Mesendoderm (in vitro differentiated cells): ENCODE results near the gene DEFB126. TPM values are rescaled to one million over a fixed set of nuclear protein-coding genes. Genes with fewer than 3 reads are reported as not detected.
"Not testable (repeated sequence)": the region's sequence is repeated elsewhere in the genome, so short reads cannot be mapped to it uniquely, and the experiment has no call there.

Experiments
- DNase-seq: peaks from one replicate; pipeline ENCODE4 v3.0.0; 2013
- H2AK5ac ChIP-seq: 2 replicates; pipeline ENCODE4 v1.6.1; 2013; ENCODE audit warnings: low read length, inconsistent platforms
- H2BK120ac ChIP-seq: 2 replicates; pipeline ENCODE4 v1.6.1; 2013; ENCODE audit warnings: low read depth, mild to moderate bottlenecking, low read length, moderate library complexity, mixed read lengths
- H2BK15ac ChIP-seq: replicated peaks from 2 replicates; pipeline ENCODE4 v1.6.1; 2013; ENCODE audit warnings: low read depth, mild to moderate bottlenecking, moderate library complexity
- H2BK5ac ChIP-seq: 2 replicates; pipeline ENCODE4 v1.6.1; 2013; ENCODE audit warnings: low read length, inconsistent platforms
- H3K18ac ChIP-seq: 2 replicates; pipeline ENCODE4 v1.6.1; 2013; ENCODE audit warnings: mild to moderate bottlenecking, low read length, mixed read lengths
- H3K23ac ChIP-seq: one replicate; pipeline ENCODE4 v1.6.1; 2013; ENCODE audit warnings: low read length
- H3K27ac ChIP-seq: 2 replicates; pipeline ENCODE4 v1.5.1; 2013; ENCODE audit warnings: low read depth, mild to moderate bottlenecking, inconsistent platforms, low read length, moderate library complexity
- H3K27me3 ChIP-seq: 2 replicates; pipeline ENCODE4 v1.6.1; 2013; ENCODE audit warnings: low read length, control low read depth, mild to moderate bottlenecking, inconsistent platforms; ENCODE audit not compliant: insufficient read depth, poor library complexity
- H3K36me3 ChIP-seq: 2 replicates; pipeline ENCODE4 v1.6.1; 2013; ENCODE audit warnings: low read length, inconsistent platforms; ENCODE audit not compliant: control insufficient read depth, insufficient read depth
- H3K4ac ChIP-seq: one replicate; pipeline ENCODE4 v1.6.1; 2013; ENCODE audit warnings: low read depth, mild to moderate bottlenecking, low read length, moderate library complexity
- H3K4me1 ChIP-seq: 2 replicates; pipeline ENCODE4 v1.6.1; 2013; ENCODE audit warnings: low read depth, low read length, inconsistent platforms; ENCODE audit not compliant: control insufficient read depth
- H3K4me2 ChIP-seq: 2 replicates; pipeline ENCODE4 v1.6.1; 2013; ENCODE audit warnings: low read length
- H3K4me3 ChIP-seq: 2 replicates; pipeline ENCODE4 v1.5.1; 2013; ENCODE audit warnings: mild to moderate bottlenecking, low read length
- H3K56ac ChIP-seq: one replicate; pipeline ENCODE4 v1.6.1; 2013; ENCODE audit warnings: low read length
- H3K79me1 ChIP-seq: 2 replicates; pipeline ENCODE4 v1.6.1; 2013; ENCODE audit warnings: low read length, inconsistent platforms
- H3K79me2 ChIP-seq: 2 replicates; pipeline ENCODE4 v1.6.1; 2013; ENCODE audit warnings: mild to moderate bottlenecking, low read length; ENCODE audit not compliant: control insufficient read depth, insufficient read depth
- H3K9ac ChIP-seq: 2 replicates; pipeline ENCODE4 v1.6.1; 2013; ENCODE audit warnings: low read length, inconsistent platforms
- H4K5ac ChIP-seq: one replicate; pipeline ENCODE4 v1.6.1; 2013; ENCODE audit warnings: low read length
- H4K8ac ChIP-seq: one replicate; pipeline ENCODE4 v1.6.1; 2013; ENCODE audit warnings: low read depth, mild to moderate bottlenecking, control low read depth, low read length, moderate library complexity
- WGBS: extraction: QIAGEN DNeasy Blood & Tissue Kit; methylation state at CpG from one replicate; pipeline ENCODE4 v1.1.7; 2013; ENCODE audit warnings: low lambda C conversion rate, missing lambda C conversion rate; ENCODE audit not compliant: insufficient coverage; ENCODE audit errors: extremely low coverage; 5-methylcytosine and 5-hydroxymethylcytosine counted together
- polyA plus RNA-seq, 2 experiments: library from polyadenylated mRNA; stranded (reverse); fragments of 200-250 nt; gene quantifications; one replicate each; pipeline ENCODE4 v1.2.3, GENCODE V29; 2013

DEFB126 gene
- not detected for polyA plus RNA-seq (2013, experiment 1 of 2)
- polyA plus RNA-seq (2013, experiment 2 of 2): not detected

DNA sequence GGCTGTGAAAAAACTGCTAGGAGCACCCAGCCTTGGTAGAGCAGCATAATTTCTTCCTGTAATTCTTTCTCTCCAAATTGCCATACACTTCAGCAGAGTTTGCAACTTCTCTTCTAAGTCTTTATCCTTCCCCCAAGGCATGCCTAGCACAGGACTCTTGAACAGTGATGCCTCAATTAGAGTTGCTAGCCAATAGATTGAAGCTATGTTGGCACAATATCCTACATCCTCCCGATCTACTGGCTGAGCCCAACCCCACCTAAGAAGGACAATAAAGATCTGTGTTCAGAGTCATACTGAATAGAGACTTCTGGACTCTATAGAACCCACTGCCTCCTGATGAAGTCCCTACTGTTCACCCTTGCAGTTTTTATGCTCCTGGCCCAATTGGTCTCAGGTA, at the start of gene DEFB126:
Gene DEFB126, plus strand, starts transcription at position 301 of the 400 bp plus-strand sequence. Its CDS starts 39 bp downstream, at position 340.
- no peaks in the 10 kb centered on the region for H3K79me2 ChIP-seq
- no peaks in the 10 kb centered on the region for H3K79me1 ChIP-seq
- no peaks in the 10 kb centered on the region for H3K4me1 ChIP-seq
- no CpG with 5 or more reads among the region's 1 CpG for WGBS
- no peak within 1 kb of the TSS for H2AK5ac ChIP-seq
- H3K56ac ChIP-seq: no peak within 1 kb of the TSS
- no peak within 1 kb of the TSS for H3K4me3 ChIP-seq
- no peak within 1 kb of the TSS for H2BK120ac ChIP-seq
- H3K27ac ChIP-seq: no peak within 1 kb of the TSS
- no peak within 1 kb of the TSS for H4K5ac ChIP-seq
- no peaks in the 10 kb centered on the region for H3K27me3 ChIP-seq
- no peak within 1 kb of the TSS for H2BK5ac ChIP-seq
- DNase-seq: no peak
- no peak within 1 kb of the TSS for H4K8ac ChIP-seq
- H3K4me2 ChIP-seq: no peak within 1 kb of the TSS
- H3K9ac ChIP-seq: no peak within 1 kb of the TSS
- H3K18ac ChIP-seq: no peak within 1 kb of the TSS
- no peaks in the 10 kb centered on the region for H3K36me3 ChIP-seq
- no peak within 1 kb of the TSS for H2BK15ac ChIP-seq
- H3K23ac ChIP-seq: no peak within 1 kb of the TSS
- H3K4ac ChIP-seq: no peak within 1 kb of the TSS

GRCh38 chr20:93641-94040, 48.7 kb upstream of the DEFB126 start:
- H4K8ac ChIP-seq: no peak overlapping the region
- no peaks in the 10 kb centered on the region for H3K79me1 ChIP-seq
- no peak overlapping the region for H2BK120ac ChIP-seq
- no peak overlapping the region for H3K18ac ChIP-seq
- H3K4me3 ChIP-seq: no peak overlapping the region
- H2AK5ac ChIP-seq: no peak overlapping the region
- no peak overlapping the region for H3K9ac ChIP-seq
- H3K56ac ChIP-seq: no peak overlapping the region
- H3K27me3 ChIP-seq: no peaks in the 10 kb centered on the region
- H4K5ac ChIP-seq: no peak overlapping the region
- no peaks in the 10 kb centered on the region for H3K4me1 ChIP-seq
- H3K4me2 ChIP-seq: no peak overlapping the region
- H3K4ac ChIP-seq: no peak overlapping the region
- no peak for DNase-seq
- H3K36me3 ChIP-seq: no peaks in the 10 kb centered on the region
- H3K79me2 ChIP-seq: no peaks in the 10 kb centered on the region
- H2BK5ac ChIP-seq: no peak overlapping the region
- no peak overlapping the region for H3K27ac ChIP-seq
- no peak overlapping the region for H2BK15ac ChIP-seq
- no peak overlapping the region for H3K23ac ChIP-seq

GRCh38 chr20:95215-95614, 47.2 kb upstream of the DEFB126 start:
- Histone ChIP-seq H3K27me3 (no peaks in the 10 kb centered on the region), H3K36me3 (no peaks in the 10 kb centered on the region), H3K23ac (no peak overlapping the region), H3K56ac (no peak overlapping the region), H3K9ac (no peak overlapping the region), H2AK5ac (no peak overlapping the region), H3K79me2 (no peaks in the 10 kb centered on the region), H4K8ac (no peak overlapping the region), H2BK5ac (no peak overlapping the region), H3K4me3 (no peak overlapping the region), H3K4ac (no peak overlapping the region), H2BK120ac (no peak overlapping the region), H3K18ac (no peak overlapping the region), H3K27ac (no peak overlapping the region), H4K5ac (no peak overlapping the region), H3K4me2 (no peak overlapping the region), H3K79me1 (no peaks in the 10 kb centered on the region), H2BK15ac (no peak overlapping the region), H3K4me1 (no peaks in the 10 kb centered on the region)
- peak; percentile 0 for DNase-seq
- WGBS: no CpG with 5 or more reads among the region's 4 CpGs

GRCh38 chr20:97691-98090, 44.7 kb upstream of the DEFB126 start:
- H3K27me3 ChIP-seq, H2BK120ac ChIP-seq, H4K5ac ChIP-seq, H3K79me2 ChIP-seq, H3K4me2 ChIP-seq, H3K4ac ChIP-seq, H3K27ac ChIP-seq, H3K18ac ChIP-seq, H3K9ac ChIP-seq, H4K8ac ChIP-seq, H3K23ac ChIP-seq, DNase-seq, H3K4me3 ChIP-seq, H3K79me1 ChIP-seq, H3K56ac ChIP-seq, H2BK5ac ChIP-seq, H3K4me1 ChIP-seq, H2BK15ac ChIP-seq, H3K36me3 ChIP-seq, H2AK5ac ChIP-seq: not testable (repeated sequence)
- no CpG with 5 or more reads among the region's 5 CpGs for WGBS

DNA sequence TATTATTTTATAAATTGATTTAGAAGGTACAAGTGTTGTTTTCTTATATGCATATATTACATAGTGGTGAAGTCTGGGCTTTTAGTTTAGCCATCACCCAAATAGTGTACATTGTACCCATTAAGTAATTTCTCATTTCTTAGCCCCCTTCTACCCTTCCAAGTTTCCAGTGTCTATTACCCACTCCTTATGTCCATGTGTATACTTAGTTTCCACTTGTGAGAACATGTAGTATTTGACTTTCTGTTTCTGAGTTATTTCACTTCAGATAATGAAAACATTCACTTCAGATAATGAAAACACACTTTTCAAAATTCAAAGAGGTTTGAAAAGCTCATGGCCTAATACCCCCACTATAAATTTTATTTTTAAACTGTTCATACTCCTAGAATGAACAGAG, 40.4 kb upstream of the DEFB126 start:
- Histone ChIP-seq H3K9ac (no peak overlapping the region), H3K27me3 (no peaks in the 10 kb centered on the region), H3K79me2 (no peaks in the 10 kb centered on the region), H2BK5ac (no peak overlapping the region), H3K79me1 (no peaks in the 10 kb centered on the region), H3K4ac (no peak overlapping the region), H3K36me3 (no peaks in the 10 kb centered on the region), H3K4me2 (no peak overlapping the region), H3K4me3 (no peak overlapping the region), H3K56ac (no peak overlapping the region), H4K8ac (no peak overlapping the region), H2BK120ac (no peak overlapping the region), H2BK15ac (no peak overlapping the region), H3K27ac (no peak overlapping the region), H2AK5ac (no peak overlapping the region), H3K4me1 (no peaks in the 10 kb centered on the region), H3K23ac (no peak overlapping the region), H3K18ac (no peak overlapping the region), H4K5ac (no peak overlapping the region)
- no peak for DNase-seq

DNA sequence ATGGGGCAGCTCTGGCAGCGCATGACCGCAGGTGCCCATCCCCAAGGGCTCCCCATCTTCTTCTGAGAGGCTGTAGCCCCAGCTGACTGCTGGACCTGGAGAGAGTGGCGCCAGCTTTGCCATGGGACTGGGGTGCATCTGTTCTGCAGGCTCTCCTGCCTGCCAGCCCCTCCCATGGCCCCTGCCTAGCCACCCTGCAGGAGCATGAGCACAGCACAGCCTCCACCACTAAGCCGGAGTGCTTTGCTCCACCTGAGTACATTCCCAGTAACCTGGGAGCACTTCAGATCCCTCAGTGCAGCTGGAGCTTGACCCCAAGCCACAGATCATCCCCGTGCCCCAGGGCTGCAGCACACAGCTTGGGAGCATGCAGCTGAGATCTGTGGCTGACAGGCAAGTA, 38.9 kb upstream of the DEFB126 start:
- H2BK120ac ChIP-seq: no peak overlapping the region
- no peaks in the 10 kb centered on the region for H3K79me2 ChIP-seq
- no peak overlapping the region for H2AK5ac ChIP-seq
- no peak overlapping the region for H4K8ac ChIP-seq
- H3K79me1 ChIP-seq: no peaks in the 10 kb centered on the region
- H3K9ac ChIP-seq: no peak overlapping the region
- H3K23ac ChIP-seq: no peak overlapping the region
- no peaks in the 10 kb centered on the region for H3K4me1 ChIP-seq
- H3K4me2 ChIP-seq: no peak overlapping the region
- no peak overlapping the region for H3K4me3 ChIP-seq
- no peak overlapping the region for H2BK15ac ChIP-seq
- H3K18ac ChIP-seq: no peak overlapping the region
- no peak overlapping the region for H3K56ac ChIP-seq
- H3K36me3 ChIP-seq: no peaks in the 10 kb centered on the region
- H3K4ac ChIP-seq: no peak overlapping the region
- H3K27me3 ChIP-seq: no peaks in the 10 kb centered on the region
- DNase-seq: no peak
- WGBS: no CpG with 5 or more reads among the region's 5 CpGs
- H4K5ac ChIP-seq: no peak overlapping the region
- H3K27ac ChIP-seq: no peak overlapping the region
- no peak overlapping the region for H2BK5ac ChIP-seq
